Ureter (tissue), 1 donor: Measurements from ENCODE around the gene GABARAP. TPM values are rescaled to one million over a fixed set of nuclear protein-coding genes. Genes with fewer than 3 reads are reported as not detected.
A peak's percentile ranks its signal among the peaks of the same experiment; 100 is the strongest.
"Not testable (repeated sequence)": the region's sequence is repeated elsewhere in the genome, so short reads cannot be mapped to it uniquely, and the experiment has no call there.

Experiments
- DNase-seq: peaks from one replicate; pipeline ENCODE4 v3.0.0-alpha.2; 2020; ENCODE audit warnings: low spot score
- total RNA-seq: library from RNA; stranded (reverse); gene quantifications from one replicate; pipeline ENCODE4 v1.2.4, GENCODE V29; 2023
- donor health status: DM: yes; HTN: yes; CAD: no.

The GABARAP gene
- total RNA-seq, 1 donor from 2014 or later, result 453 TPM

GRCh38 chr17:7260651-7261378 is 18.6 kb upstream of the GABARAP start:
- no peak for DNase-seq

GRCh38 chr17:7260151-7260550 is 17.9 kb upstream of the GABARAP start:
- no peak for DNase-seq

- no peak for DNase-seq
Measured at GRCh38 chr17:7259555-7259889, 17.3 kb upstream of the GABARAP start.

GRCh38 chr17:7258731-7259554 is 16.7 kb upstream of the GABARAP start:
- DNase-seq, result no peak

GRCh38 chr17:7256766-7257456 is 14.7 kb upstream of the GABARAP start:
- DNase-seq, result no peak

- DNase-seq, result no peak
Measured at GRCh38 chr17:7254511-7254910, 12.3 kb upstream of the GABARAP start.

GRCh38 chr17:7253082-7253481 is 10.8 kb upstream of the GABARAP start:
- DNase-seq, result no peak

- peak; percentile 95 for DNase-seq
Measured at GRCh38 chr17:7252176-7253043, 10.2 kb upstream of the GABARAP start, which contains the start of gene ELP5. Gene ELP5, plus strand, starts transcription at chr17:7252215. Its CDS starts 336 bp downstream, at chr17:7252551.

GRCh38 chr17:7251661-7252175 is 9.5 kb upstream of the GABARAP start, which contains the start of gene CTDNEP1:
Gene CTDNEP1, minus strand, starts transcription at chr17:7251734. Its CDS starts 438 bp downstream, at chr17:7251296.
- peak; percentile 99 for DNase-seq

- DNase-seq, result no peak
Measured at GRCh38 chr17:7250695-7251627, 8.7 kb upstream of the GABARAP start.

GRCh38 chr17:7249830-7250229 is 7.6 kb upstream of the GABARAP start:
- no peak for DNase-seq

GRCh38 chr17:7249214-7249613 is 7.0 kb upstream of the GABARAP start:
- no peak for DNase-seq

GRCh38 chr17:7248796-7249195 is 6.5 kb upstream of the GABARAP start:
- DNase-seq, result no peak

GRCh38 chr17:7246779-7247178 is 4.5 kb upstream of the GABARAP start:
- DNase-seq, result no peak

GRCh38 chr17:7243838-7244237 is 1.6 kb upstream of the GABARAP start:
- DNase-seq, result not testable (repeated sequence)

GRCh38 chr17:7243453-7243729 is 1.1 kb upstream of the GABARAP start:
- no peak for DNase-seq

- DNase-seq, result peak; percentile 98
Measured at GRCh38 chr17:7242717-7243452, 636 bp upstream of the GABARAP start.

GRCh38 chr17:7241090-7241733 is 1.0 kb downstream of the GABARAP start:
- no peak for DNase-seq

GRCh38 chr17:7240375-7240774 is 1.9 kb downstream of the GABARAP start:
- no peak for DNase-seq
